HG03108 (cell line): ENCODE measurements around the gene PEDS1.
"Not testable (repeated sequence)": the region's sequence is repeated elsewhere in the genome, so short reads cannot be mapped to it uniquely, and the experiment has no call there.

Experiments used
- ATAC-seq: cut with Tn5 transposase; IDR thresholded peaks from one replicate; pipeline ENCODE4 v1.9.1; 2021; ENCODE audit warnings: moderate library complexity; ENCODE audit not compliant: unreplicated experiment

Gene PEDS1

DNA sequence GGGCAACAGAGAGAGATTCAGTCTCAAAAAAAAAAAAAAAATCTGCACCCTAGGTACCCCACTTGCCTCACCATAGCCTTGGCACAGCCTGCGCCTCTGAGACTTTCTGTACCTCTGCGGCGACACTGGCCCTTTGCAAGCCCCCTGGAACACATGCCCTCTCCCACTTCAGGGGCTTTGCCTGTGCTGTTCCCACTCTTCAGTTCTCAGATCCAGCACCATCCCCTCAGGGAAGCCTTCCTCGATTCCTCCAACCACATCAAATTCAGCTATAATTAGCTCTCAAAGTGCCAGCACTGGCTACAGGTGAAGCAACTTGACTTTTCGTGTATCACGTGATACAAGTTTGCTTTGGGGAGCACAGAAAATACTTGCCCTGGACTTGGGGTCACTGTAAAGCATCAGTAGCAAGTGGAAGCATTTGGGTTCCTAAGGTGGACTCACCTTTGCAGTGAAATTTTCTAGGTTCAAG lies 38.4 kb downstream of the PEDS1 start:
- no peak for ATAC-seq

DNA sequence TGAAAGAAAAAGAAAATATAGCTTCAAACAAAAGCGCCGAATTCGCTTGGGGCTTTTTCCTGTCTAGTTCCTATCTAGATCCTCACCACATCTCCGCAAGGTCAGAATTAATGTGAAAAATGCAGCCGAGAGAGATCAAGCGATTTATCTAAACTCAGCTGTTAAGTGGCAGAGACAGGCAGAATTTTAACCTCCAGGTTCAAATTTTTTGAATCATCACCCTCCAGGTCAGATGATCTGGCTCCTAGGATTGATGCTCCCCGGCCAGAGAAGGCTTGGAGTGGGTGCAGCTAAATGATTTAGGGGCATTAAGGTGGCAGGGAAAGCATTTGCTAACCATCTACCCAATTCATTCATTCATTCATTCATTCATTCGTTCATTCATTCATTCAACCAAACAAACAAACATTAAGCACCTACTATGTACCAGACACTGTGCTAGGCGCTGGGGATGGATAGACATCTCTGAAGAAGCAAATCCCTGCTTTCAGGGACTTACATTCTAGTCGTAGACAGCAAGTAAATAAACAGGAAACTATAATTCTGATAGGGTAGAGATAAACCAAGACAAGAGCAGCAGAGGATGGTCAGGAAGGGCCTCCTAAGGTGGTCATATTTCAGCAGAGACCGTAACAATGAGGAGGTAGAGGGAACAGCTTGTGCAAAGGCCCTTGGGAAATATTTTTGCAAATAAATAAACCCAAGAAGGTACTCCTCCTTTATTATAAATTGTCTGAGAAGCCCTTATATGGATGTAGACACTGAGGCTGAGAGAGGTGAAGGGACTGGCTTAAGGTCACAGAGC lies 39.9 kb downstream of the PEDS1 start:
- ATAC-seq = no peak

DNA sequence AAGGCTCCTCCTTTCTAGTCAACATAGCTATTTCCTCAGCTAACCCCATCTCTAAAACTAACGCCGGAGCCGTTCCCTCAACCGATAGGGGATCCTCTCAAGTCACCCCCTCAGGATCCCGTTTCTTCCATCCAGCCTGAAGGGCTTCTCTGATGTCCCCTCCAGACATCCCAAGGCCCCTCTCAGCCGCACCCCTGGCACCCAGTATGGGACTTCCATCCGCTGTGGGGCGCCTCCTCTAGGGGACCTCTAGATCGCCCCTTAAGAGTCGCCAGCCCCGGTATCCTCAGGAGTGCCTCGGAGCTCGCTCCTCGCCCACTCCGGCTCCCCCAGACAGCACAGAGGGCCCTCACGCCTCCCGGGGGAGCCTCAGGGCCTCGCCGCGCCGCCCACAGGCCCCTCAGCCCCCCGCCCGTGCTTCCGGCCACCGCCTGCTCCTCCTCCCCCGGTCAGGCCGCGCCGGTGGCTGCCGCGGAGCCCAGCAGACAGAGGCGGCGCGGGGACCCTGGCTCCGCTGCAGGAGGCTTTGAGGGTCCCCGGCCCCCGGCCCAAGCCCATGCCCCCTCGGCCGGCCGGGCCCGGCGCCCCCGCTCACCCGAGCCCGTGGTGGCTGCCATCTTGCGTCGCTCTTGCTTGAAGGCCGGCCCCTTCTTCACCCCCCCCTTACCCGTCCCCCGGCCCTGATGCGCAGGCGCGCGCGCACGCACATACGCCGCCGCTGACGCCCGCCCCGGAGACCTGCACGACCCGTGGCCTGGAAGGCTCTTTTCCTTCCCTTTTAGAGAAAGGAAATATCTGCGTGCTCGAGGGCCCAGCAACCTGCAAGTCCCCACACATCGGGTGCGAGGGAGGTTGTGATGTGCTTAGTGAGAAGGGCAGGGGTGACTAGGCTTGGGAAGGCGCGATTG lies 40.8 kb downstream of the PEDS1 start, which contains the start of gene UBE2V1:
Gene UBE2V1, minus strand, starts transcription at position 639 of the 908 bp plus-strand sequence. Its CDS starts 22 bp downstream, at position 617.
- peak; percentile 34 for ATAC-seq

DNA sequence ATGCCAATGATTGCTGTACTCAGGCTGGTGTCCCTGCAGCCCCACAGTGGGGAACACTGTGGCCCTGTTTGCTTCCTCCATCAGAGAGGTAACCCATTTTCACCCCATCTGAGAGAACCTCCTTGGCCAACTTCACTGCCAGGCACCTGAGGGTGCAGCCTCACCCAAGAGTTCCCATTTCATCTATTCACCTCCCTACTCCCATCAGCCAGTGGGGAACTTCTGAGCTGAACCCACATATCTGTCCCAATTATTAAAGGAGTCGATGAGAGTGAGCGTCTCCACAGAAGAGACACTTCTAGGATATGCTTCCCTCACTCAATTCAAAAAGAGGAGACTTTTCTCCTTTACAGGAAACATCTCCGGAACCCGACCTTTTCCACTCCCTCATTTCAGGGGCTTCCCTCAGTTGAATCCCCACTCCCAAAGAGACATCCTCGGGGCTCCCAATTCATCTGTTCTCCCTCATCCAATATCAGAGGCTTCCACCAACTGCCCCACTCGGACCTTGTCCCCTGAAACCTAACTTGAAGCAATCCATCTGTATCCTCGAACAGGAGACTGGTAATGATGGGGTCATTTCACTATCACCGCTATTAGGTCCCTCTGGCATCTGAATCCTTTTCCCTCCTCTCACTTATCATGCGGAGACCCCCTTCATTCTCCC lies 41.6 kb downstream of the PEDS1 start:
- ATAC-seq = no peak

DNA sequence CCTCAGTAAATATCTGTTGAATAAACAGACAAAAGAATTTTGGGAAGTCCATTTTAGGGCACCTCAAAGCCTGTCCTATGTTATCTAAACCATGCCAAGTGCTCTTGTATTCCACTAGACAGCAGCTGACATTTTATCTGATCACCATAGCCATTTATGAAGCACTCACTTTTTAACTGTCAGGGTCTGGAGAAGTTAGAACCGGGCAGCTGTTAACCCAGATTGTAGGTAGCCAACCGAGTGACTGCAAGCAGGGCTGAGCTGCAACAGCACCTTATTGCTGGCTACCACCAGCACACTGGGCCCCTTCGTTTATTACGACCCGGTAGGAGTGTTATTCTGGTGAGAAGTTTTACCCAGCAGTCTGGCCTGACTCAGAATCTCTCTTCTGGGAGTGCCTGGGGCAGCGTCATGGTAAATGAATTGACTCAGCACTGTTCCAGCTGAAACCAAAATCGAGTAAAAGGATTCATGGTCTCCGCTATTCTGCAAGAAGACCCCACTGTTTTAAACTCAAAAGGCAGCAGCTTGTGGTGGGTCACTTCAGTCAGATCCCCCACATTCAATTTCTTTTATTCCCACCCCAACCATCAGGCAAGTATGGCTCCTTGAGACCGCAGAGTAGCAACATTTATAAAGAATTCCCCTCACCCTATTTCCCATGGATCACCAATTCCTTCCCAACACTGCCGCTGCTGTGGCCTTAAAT lies 42.2 kb downstream of the PEDS1 start:
- no peak for ATAC-seq

DNA sequence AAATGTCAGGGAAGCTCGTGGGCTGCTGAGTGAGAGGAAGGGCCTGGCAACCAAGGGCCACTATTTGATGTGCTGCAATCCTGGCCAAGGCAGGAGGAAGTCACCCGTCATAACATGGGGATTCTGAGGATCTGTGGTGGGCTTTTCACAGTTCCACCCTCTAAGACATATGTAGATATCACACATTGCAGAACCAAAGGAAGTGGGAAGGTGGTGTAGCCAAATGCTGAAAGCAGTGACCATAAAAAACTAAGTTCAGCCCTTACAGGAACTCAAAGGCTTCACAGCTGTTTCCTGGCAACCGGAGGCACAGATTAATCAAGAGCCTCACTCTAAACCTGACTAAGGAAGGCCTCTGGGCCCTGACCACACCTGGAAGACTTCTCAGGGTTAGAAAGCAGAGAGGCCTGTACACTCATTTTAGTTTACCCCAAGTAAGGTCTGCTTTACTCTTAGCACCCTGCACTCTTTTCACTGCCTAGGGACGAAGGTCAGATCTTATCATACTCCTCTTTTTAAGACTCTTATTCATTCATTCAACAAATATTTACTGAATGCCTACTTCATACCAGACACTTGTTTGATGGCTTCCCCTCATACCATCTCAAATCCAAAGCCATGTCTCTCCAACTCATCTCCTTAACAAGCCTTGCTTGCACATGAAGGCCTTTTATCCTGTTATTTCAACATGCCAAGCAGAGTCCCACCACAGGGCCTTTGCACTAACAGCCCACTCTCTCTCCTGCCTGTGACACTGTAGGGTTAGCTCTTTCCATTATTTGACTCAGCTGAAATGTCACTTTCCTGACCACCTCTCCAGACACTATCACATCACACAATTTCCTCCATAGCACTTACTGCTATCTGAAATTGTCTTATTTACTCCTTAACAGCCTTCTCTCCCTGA lies 43.1 kb downstream of the PEDS1 start:
- ATAC-seq = peak; percentile 44

DNA sequence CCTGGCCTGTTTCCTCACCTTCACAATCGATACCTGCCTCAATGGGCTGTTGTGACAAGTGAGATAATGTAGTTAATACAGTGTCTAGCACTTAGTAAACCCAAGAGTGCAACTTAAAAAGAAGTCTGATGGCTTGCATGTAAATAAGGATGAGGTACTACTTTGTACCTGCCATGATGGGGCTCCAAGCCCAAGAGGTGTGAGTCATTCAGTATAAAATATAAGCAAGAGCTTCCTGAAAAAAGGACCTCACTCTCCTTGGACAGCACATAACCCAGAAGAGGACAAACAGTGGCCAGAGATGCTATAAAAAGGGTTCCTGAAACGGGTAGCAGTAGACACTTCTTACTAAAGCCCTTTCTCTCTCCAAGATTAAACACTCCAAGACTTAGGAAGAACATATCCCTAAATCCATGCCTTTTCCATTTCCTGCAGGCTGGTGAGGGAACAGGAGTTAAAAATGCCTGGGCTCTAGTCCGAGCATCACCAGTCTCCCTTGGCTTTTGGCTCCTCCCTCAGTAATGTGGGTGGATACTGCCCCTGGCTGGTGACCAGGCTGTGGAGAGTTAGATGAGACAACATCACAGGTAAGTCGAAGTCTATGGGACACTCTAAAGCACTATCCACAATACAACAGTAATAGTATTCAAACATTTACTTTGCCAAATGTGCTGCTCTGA lies 44.8 kb downstream of the PEDS1 start:
- ATAC-seq = no peak

DNA sequence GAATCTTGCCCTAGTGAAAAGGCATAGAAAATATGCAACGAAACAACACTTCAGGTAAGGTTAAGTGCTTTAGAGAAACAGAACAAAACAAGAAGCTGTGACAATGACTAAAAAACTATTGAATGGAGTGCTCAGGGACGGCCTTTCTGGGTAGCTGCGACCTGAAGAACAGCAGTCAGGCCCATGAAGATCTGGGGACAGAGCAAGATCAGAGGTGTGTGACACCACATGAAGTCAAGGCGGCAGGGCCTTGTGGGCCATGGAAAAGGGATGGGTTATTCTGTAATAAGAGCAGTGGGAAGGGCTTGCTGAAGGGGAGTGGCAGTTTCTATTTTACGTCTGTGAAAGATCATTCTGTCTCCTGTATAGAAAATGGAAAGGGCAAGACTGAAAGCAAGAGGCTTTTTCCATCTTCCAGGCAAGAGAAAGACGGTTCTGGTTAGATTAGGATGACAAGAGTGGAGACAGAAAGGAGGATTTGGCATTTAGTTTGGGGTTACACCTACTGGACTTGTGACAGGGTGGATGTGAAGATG lies 45.7 kb downstream of the PEDS1 start:
- no peak for ATAC-seq

DNA sequence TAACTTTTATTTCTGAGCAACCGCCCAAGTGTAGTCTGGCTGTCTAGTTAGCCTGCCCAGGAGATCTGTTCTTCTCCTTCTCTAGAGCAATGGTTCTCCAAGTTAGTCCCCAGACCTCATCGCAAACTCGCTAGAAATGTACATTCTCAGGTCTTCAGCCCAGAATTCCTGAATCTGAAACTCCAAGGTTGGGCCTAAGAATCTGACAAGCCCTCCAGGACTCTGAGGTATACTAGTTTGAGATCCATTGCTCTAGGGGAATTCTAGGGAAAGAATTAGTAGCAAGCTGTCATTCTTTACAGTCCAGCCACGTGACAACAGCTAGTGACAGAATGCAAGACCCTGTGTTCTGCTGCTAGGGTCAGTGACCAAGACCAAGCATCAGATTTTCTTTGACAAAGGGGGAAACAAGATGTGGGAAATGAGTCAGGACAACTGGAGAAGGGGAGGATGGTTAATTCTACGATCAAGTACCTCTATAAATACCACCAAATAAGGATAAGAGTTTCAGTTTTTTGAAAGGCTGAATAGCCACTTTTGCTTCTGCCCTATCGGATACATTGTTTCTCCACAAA lies 46.4 kb downstream of the PEDS1 start:
- ATAC-seq = no peak

DNA sequence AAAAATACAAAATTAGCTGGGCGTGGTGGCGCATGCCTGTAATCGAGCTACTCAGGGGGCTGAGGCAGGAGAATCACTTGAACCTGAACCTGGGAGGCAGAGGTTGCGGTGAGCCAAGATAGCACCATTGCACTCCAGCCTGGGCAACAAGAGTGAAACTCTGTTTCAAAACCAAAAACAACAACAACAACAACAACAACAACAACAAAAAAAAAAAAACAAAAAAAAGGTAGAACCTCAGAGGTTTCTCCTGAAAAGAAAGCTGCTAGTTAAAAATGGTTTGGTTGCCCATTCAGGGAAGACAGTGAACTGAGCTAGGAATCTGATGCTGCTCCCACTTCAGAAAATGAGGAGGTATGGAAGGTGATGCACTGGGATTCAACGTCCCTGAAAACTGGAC lies 46.9 kb downstream of the PEDS1 start:
- ATAC-seq = not testable (repeated sequence)
